ENCODE data around the gene PHYH.
"Not testable (repeated sequence)": the region's sequence is repeated elsewhere in the genome, so short reads cannot be mapped to it uniquely, and the experiment has no call there.

The PHYH gene

GRCh38 chr10:13271552-13272163 lies 28.2 kb downstream of the PHYH start:
- no peak for DNase-seq (ENCODE audit: low spot score)

- DNase-seq (ENCODE audit: low spot score), result peak; percentile 78
Measured at GRCh38 chr10:13270877-13271551, 28.9 kb downstream of the PHYH start.

- no peak for DNase-seq (ENCODE audit: low spot score)
Measured at GRCh38 chr10:13268841-13269240, 31.0 kb downstream of the PHYH start.

DNA sequence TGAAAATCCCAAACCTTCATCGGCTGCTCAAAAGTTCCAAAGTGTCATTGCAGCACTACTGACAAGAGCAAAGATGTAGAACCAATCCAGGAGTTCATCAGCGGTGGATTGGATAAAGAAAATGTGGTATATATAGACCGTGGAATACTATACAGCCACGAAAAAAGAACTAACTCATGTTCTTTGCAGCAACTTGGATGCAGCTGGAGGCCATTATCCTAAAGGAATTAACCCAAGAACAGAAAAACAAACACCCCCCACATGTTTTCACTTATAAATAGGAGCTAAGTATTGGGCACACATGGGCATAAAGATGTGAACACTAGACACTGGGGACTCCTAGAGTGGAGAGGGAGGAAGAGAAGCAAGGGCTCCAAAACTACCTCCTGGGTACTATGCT lies 31.6 kb downstream of the PHYH start:
- no peak for DNase-seq (ENCODE audit: low spot score)

GRCh38 chr10:13263591-13263990 lies 36.3 kb downstream of the PHYH start:
- no peak for DNase-seq (ENCODE audit: low spot score)

DNA sequence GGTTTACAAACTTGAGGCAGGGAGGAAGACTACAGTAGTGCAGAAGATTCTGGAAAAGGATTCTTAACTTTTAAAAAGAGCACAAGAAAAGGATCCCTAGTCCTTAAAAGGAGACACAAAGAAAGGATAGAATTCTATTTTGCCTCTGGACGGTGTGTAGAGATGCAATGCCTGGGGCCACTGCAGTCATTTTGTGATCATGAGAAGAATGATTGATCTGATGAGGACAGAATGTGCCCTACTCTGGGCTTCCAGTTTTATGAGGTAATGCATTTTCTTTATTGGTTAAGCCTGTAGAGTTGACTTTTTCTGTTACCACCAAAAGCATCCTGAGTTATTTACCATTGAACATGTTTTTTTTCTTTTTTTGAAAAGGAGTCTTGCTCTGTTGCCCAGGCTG lies 37.4 kb downstream of the PHYH start:
- DNase-seq (ENCODE audit: low spot score), result no peak

DNA sequence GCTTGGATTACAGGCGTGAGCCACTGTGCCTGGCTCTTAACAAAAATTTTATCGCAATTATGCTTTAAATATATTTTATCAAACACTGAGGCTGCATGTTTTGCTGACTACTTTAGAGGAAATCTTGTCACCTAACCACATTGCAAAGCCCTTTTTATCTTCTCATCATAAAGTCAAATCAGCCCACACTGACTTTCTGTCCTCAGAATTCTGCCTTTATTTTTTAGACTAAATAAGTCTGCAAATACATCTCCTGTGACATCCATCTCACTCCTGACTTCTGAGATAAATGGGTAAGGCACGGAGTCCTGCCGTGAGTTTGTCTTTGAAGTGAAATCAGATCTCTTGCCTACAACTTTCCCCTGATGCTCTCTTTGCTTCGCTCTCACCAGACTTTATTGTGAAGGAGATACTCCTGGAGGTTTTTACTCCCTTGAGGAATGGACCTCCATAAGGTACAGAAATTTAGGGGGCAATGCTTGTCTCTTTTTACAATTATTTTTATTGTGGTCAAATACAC lies 42.2 kb downstream of the PHYH start:
- DNase-seq (ENCODE audit: low spot score), result no peak

DNA sequence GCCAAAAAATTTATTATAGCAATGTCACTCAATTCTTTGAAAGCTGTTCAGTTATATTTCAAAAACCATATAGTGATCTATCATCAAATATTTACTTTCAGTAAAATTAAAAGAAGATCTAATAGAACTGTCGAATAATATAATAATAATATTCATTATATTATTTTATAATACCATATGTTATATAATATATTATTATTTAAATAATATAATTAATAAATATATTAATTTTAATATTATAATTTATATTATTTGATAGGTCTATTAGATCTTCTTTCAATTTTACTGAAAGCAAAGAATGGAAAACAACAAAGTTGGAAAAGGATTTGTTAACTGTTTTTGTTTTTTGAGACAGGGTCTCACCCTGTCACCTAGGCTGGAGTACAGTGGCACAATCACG lies 43.2 kb downstream of the PHYH start:
- no peak for DNase-seq (ENCODE audit: low spot score)

DNA sequence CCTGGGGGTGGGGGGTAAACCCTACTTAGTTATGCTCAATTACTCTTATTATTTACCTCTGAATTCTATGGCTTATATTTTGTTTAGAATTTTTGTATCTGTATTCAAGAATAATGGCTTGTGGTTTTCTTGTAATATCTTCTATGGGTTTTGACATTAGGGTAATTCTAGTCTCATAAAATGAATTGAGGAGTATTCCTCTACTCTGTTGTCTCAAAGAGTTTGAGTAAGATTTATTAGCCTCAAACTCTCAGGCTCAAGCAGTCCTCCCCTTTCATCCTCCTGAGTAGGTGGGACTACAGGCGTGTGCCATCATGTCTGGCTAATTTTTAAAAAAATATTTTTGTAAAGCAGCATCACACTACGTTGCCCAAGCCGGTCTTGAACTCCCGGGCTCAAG lies 46.1 kb downstream of the PHYH start:
- no peak for DNase-seq (ENCODE audit: low spot score)

GRCh38 chr10:13247784-13248183 lies 52.1 kb downstream of the PHYH start:
- no peak for DNase-seq (ENCODE audit: low spot score)

DNA sequence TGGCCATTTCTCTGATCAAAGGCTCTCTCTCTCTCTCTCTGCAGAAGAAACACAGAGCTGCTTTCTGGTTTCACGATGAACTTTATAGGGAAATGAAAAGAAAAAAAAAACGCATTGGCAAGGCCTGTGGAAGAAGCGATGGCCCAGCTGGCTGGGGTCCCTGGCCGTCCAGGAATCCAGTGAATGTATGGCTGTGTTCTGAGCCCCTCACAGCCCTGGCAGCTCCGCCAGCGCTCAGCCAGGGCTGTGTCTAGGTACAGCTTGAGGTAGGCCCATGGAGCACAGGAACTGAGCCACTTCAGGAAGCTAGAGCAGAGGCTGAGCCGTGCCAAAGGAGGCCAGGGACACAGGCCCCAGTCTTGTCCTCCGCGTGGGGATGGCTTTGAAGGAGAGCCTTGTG lies 52.6 kb downstream of the PHYH start:
- DNase-seq (ENCODE audit: low spot score), result no peak

DNA sequence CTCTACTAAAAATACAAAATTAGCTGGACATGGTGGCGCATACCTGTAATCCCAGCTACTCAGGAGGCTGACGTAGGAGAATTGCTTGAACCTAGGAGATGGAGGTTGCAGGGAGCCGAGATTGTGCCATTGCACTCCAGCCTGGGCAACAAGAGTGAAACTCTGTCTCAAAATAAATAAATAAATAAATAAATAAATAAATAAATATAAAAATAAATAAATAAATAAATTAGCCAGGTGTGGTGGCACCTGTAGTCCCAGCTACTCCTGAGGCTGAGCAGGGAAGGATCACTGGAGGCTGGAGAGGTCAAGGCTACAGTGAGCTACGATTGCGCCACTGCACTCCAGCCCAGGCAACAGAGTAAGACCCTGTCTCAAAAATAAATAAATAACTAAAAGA lies 57.6 kb downstream of the PHYH start:
- DNase-seq (ENCODE audit: low spot score), result not testable (repeated sequence)

- no peak for DNase-seq (ENCODE audit: low spot score)
Measured at GRCh38 chr10:13241613-13242012, 58.3 kb downstream of the PHYH start.

DNA sequence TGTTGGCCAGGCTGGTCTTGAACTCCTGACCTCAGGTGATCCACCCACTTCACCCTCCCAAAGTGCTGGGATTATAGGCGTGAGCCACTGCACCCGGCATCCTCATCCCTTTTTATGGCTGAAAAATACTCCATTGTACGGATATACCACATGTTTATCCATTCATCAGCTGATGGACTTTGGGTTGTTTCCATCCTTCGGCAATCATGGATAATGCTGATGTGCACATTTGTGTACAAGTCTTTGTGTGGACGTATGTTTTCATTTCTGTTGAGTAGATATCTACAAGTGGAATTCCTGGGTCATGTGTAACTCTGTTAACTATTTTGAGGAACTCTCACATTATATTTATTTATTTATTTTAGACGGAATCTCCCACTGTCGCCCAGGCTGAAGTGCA lies 59.9 kb downstream of the PHYH start:
- DNase-seq (ENCODE audit: low spot score), result no peak

- DNase-seq (ENCODE audit: low spot score), result no peak
Measured at GRCh38 chr10:13238271-13239077, 61.4 kb downstream of the PHYH start.

- DNase-seq (ENCODE audit: low spot score), result no peak
Measured at GRCh38 chr10:13236638-13237037, 63.2 kb downstream of the PHYH start.

- not testable (repeated sequence) for DNase-seq (ENCODE audit: low spot score)
Measured at GRCh38 chr10:13234736-13235135, 65.1 kb downstream of the PHYH start.

DNA sequence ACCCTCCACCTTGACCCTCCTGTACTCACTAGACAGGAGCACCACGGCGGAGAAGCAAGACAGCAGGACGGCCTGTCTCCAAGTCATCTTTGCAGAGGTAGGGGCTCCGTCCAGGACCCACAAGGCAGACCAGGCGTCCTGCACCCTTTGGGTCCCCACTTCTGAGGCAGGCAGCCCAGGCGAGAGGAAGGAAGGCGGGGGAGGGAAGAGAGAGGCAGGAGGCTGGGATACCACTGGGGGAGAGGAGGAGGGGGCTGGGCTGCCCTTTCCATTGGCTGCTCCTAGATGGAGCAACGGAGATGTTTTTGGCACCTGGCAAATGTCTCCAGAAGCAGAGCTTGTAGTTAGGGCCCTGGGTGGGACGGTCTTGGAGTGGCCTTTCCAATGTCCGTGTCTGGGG lies 65.7 kb downstream of the PHYH start, which contains the start of gene UCMA:
UCMA (minus strand) TSS at position 203 of the 400 bp plus-strand sequence; CDS start at position 87, 116 bp downstream.
- no peak for DNase-seq (ENCODE audit: low spot score)

- DNase-seq (ENCODE audit: low spot score), result no peak
Measured at GRCh38 chr10:13233358-13233757, 66.5 kb downstream of the PHYH start.

DNA sequence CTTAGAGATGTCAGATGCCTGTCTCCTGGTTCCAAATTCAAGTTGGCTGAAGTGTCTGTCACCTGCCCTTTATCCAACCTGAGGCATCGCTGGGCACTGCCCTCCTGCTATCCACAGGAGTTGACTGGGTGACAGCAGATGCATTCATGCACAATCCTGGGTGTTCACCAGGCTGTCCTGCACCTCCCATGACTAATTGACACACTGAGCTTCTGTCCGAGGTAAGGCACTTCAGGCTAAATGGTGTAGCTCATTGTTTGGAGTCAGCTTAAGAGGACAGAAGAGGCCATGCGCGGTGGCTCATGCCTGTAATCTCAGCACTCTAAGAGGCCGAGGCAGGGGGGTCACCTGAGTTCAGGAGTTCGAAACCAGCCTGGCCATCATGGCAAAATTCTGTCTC lies 68.1 kb downstream of the PHYH start:
- no peak for DNase-seq (ENCODE audit: low spot score)

DNA sequence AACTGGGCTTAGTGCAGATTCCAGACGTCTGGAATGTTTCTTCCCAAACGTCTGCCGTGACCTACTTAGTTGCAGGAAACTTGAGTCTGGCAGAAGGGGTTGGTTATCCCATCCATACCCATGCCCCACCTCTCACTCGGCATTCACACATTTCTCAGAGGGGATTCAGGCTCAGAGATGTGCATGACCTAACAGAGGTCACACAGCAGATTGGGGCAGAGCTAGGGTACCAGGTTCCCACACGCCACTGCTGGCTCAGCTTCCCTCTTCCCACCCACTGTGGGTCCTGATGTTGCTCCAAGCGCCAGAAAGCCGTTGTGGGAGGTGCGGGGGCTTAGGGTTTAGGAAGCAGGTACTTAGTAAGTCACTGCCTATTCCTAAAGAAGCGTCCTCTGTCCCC lies 68.7 kb downstream of the PHYH start:
- no peak for DNase-seq (ENCODE audit: low spot score)

Data from LoVo (cell line).